HG03342 (cell line): ENCODE data around the gene CDC5L.
"Not testable (repeated sequence)": the region's sequence is repeated elsewhere in the genome, so short reads cannot be mapped to it uniquely, and the experiment has no call there.

ENCODE experiments used
- ATAC-seq: cut with Tn5 transposase; IDR thresholded peaks from one replicate; pipeline ENCODE4 v1.9.1; 2021; ENCODE audit warnings: mild to moderate bottlenecking, moderate library complexity; ENCODE audit not compliant: unreplicated experiment

The CDC5L gene

DNA sequence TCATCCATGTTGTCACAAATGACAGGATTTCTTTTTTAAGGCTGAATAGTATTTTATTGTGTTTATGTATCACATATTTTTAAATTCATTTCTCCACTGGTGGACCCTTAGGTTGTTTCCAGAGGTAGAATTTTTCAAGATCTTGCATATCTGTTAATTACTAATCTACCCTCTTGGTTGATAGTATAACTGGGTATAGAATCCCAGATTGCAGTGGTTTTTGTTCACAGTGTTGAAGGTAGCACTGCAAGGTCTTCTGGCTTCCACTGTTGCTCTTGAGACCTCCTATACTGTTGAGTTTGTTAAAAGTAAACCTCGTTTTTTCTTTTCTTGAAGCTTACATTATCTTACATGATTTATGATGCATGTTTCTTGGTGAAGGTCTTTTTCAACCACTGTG is 22.9 kb downstream of the CDC5L start:
- no peak for ATAC-seq

DNA sequence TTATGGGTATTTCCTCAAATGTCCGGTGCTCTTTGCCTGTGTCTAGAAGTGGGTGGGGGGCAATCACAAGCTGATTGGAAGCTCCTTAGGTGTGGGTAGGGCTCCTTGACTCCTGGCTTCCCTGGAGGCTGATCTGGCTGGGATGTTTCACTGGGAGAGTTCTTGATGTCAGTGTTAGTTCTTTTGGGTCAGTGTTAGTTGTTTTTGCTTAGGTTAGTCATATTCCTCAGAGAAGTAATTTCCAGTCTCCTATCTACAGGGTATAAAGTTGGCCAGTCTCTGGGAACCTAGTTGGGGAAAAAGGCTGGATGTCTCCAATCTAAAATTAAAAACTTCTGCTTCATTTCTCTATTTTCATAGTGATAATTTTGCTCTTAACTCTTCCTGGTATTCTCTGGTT is 23.6 kb downstream of the CDC5L start:
- no peak for ATAC-seq

DNA sequence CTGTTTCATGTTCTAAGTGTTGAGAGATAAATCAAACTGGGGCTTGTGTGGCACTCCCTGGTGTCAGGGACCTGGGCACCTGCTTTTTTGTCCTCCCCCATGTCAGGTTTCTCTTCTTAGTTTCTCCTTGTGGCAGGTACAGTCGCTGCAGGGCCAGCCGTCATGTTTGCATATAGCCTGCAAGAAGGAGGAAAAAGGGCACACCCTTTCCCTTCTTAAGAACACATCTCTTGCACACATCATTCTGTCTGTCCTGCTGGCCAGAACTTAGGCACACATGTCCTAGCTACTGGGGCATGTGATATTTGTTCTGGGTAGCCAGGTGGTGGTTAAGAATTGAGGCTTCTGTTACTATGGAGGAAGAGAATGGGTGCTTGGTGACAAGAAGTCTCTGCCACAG is 27.9 kb downstream of the CDC5L start:
- no peak for ATAC-seq

DNA sequence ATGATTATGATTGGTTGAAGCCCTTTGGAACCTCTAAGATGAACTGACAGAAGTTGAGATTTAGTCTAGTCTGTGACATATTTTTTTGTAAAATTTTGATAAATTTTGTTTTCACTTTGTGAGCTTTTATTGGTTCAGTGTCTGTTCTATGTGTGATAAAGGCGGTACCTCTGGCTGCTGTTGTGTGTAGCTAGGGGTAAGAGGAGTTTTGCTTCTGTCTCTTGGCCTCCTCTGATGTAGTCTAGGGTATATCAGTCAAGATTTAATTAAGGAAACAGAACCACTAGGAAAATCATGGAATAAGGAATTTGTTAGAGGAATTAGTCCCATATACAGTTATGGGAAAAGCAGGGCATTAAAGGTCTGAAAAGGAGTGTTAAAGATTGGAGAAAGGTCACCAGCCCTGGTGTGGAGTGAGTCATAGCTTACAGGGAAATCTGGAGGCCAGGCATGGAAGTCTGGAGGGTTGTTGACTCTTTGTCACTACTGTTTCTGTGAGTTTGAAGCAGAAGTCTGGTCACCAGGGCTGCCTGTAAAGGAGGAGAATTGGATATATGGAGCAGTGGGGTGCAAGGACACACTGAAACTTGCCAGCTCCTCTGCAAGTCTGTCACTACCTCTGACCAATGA is 28.5 kb downstream of the CDC5L start:
- no peak for ATAC-seq

DNA sequence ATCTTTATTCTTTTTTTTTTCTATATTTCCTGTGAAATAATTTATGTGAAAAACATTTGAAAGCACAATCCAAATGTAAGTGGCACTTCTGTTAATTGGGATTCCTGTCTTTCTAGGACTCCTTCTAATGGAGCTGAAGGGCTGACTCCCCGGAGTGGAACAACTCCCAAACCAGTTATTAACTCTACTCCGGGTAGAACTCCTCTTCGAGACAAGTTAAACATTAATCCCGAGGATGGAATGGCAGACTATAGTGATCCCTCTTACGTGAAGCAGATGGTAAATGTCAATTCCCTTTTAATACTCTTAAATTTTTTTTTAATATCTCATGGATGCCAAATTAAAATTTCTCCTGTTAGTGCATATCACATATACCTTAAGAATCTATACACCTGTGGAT is 35.0 kb downstream of the CDC5L start:
- no peak for ATAC-seq

DNA sequence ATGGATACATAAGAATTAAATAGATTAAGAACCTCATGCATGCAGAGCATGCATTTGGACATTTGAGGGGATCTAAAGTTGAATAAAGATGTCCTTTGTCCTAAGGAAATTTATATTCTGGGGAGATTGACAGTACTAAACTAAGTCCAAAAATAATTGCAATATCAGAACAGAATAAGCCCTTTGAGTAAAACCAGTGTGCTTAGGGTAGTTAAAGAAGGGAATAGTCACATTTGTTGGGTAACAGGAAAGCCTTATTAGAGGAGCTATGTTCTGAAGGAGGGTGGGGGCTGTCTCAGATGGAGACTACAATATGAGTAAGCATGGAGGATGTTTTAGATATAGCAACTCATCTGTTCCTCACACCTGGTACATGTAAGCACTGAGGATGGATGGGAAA is 35.8 kb downstream of the CDC5L start:
- no peak for ATAC-seq

DNA sequence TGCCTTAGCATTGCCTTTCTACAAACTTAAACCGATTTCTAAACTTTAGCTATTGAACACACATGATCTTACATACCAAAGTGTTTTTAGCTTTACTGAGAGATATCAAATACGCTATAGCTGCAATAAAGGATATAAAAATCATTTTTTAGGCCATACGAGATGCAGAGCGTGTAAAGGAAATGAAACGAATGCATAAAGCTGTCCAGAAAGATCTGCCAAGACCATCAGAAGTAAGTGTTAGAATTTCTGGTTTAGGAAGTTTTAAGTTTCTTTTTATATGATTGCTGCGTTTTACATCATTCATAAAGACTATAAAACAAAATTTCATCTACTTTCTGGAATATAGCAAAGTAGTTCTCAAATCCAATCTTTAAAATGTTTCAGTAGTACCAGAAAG is 38.4 kb downstream of the CDC5L start:
- no peak for ATAC-seq

DNA sequence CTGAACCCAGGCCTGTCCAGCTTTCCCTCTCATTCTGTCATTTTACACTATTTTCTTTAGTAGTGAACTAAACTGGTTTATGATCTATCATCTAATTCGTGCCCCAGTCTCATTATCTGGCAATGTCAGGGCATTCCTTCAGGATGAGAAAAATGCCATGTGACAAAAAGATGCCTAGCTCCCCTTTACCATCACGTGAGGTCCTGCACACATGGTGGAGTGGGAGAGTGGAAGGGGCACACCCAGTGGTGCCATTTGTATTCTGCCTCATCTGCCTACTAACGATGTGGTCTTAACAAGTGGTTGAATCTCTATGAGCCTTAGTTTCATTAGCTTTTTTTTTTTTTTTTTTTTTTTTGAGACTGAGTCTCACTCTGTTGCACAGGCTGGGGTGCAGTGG is 41.2 kb downstream of the CDC5L start:
- ATAC-seq: no peak

DNA sequence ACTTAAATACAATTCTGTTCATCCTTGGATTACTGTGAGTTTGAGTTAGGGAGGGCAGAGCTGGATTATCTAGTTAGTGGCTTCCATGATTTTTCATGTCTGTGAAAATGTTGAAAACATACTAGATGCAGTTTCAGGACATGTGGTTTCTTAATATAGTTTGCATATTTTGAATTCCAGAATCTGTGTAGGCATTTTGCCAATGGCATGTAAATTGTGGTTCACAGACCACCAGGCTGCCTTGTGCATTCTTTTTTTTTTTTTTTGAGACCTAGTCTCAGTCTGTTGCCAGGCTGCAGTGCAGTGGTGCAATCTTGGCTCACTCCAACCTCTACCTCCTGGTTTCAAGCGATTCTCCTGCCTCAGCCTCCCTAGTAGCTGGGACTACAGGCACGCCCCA is 42.8 kb downstream of the CDC5L start:
- no peak for ATAC-seq

DNA sequence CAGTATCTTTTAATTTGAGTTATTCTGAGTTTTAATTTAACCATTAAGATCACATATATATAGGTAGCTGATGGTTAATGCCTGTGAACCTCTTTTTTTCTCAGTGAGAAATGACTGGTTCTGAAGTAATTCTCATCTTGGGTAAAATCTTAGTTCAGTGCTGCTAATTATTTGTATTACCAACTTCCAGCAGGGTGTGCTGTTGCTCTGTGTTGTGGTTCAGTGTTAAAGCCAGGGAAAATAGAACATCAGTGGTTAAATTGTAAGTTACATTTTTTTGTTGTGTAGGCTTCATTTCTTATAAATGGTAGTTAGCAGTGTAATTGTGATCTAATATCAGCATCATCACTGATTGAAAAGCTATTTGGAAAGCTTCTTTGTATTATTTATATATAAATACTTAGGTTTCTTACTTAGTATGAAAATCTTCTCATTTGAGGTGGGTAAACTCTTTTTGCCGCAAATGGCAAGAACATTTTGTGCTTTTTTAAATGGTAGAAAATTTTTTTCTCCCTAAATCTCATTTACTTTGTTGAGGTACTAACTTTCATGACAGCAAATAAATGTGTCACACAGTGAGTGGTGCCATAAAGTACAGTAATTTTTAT is 43.7 kb downstream of the CDC5L start:
- ATAC-seq: peak; percentile 51

DNA sequence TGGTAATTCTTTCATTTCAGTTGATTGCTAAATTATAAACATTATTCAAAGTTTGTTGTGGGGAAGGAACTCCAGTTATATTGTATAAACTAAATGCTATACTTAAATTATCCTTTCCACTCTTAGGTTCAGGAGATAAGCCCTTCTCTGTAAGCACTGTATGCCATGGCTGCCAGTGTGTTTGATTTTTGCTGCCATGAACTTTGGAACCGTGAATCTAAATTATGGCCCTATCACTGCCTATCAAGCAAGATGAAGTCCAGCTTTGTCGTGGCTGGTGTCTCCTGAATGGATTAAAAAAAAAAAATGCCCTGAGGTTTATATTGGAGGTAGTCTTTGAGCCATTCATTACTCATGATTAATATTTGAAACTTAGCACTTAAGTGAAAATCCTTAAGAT is 44.7 kb downstream of the CDC5L start:
- no peak for ATAC-seq

DNA sequence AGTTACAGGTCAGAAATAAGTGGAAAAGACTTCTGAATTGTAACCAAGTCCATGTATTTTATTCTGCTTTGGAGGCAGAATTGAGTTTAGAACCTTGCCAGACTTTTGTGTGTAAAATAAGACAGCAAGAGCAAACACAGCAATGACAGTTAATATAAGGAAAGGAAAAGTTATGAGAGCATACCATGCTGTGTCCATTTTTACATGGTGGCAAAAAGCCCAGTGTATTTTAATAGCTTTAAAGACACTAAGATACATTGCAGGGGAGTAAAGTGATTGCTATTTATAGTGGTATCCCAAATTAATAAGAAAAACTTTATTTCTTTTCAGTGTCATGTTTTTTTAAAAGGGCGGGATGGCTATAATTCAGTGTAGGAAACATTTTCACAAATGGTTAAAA is 45.2 kb downstream of the CDC5L start:
- ATAC-seq: no peak

DNA sequence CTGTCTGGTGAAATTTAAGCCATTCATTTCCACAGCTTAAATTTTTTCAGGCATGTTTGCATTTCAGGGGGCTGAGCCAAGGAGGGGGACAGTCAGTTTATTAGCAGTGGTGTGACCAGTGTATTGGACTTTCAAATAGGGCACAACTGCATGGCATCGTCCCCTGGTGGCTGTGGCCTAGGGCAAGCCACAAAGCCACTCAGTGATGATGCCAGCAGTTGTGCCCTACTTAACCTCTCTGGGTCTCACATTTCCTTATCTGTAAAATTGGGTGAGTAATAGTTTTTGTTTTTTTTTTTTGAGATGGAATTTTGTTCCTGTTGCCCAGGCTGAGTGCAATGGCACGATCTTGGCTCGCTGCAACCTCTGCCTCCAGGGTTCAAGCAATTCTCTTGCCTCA is 48.0 kb downstream of the CDC5L start:
- ATAC-seq: no peak

DNA sequence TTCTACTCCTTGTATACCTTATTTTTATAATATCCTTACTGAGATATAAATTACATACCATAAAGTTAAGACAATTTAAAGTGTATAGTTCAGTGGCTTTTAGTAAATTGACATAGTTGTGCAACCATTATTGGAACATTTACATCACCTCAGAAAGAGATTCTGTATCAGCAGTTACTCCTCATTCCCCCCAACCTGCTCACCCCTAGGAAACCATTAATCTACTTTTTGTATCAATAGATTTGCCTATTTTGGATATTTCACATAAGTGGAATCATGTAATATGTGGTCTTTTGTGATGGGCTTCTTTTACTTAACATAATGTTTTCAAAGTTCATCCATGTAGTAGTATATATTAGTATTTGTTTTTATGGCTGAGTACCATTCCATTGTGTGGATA is 51.3 kb downstream of the CDC5L start:
- ATAC-seq: no peak

DNA sequence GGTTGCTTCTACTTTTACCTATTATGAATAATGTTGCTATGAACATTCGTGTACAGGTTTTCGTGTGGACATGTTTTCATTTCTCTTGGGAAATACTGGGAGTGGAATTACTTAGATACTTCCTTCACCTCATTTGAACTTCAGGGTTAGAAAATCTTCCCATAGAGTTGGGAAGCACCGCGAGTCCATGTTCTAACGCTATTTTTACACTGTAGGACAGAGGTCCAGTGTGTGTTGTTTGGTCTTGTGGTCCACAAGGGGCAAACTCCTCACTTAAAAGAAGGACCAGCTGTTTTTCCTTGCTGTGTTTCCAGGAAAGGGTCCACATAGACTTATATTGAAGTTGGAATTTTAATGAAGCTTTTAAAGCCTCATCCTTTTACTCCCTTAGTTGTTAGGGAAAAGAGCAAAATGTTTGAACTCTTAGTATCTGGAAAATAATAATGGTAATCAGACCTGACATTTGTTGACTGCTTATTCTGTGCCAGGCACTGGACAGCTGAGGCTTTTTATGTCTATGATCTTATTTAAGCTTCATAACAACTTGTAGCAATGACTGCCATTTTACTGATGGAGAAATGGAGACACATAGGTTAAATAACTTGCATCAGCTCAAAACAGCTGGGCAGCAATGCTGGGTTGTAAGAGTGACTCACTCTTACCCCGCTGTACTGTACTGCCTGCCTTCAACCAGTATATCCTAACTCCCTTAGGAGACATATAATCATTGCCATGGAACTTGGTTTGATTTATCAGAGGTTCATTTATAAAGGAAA is 52.0 kb downstream of the CDC5L start:
- ATAC-seq: no peak

DNA sequence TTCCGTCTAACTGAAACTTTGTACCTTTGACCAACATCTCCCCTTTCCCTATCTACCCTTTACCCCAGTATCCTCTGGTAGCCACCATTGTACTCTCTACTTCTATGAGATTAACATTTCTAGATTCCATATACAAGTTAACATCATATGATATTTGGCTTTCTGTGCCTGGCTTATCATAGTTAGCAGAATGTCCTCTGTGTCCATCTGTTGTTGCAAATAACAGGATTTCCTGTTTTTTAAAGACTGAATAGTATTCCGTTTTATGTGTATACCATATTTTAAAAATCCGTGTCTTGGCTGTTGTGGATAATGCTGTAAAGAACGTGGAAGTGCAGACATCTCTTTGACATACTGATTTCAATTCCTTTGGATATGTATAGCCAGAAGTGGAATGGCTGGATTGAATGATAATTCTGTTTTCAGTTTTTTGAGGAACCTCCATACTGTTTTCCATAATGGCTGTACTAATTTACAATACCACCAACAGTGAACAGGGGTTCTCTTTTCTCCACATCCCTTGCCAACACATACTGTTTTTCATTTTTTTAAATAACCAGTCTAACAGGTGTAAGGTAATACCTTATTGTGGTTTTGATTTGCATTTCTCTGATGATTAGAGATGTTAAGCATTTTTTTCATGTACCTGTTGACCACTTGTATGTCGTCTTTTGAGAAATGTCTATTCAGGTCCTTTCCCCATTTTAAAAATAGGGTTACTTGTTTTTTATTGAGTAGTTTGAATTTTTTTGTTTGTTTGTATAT is 53.8 kb downstream of the CDC5L start:
- no peak for ATAC-seq

DNA sequence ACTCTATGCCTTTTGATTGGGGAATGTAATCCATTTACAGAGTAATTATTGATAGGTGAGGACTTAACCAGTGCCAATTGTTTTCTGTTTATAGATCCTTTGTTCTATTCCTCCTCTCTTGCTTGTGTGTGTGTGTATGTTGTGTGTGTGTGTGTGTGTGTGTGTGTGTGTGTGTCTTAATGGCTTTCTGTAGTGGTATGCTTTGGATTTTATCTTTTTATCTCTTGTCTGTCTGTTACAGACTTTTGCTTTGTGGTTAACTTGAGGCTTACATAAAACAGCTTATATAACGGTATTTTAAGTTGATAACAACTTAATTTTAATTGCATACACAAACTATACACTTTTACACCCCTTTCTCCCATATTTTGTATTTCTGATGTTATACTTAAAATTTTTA is 54.7 kb downstream of the CDC5L start:
- ATAC-seq: no peak

DNA sequence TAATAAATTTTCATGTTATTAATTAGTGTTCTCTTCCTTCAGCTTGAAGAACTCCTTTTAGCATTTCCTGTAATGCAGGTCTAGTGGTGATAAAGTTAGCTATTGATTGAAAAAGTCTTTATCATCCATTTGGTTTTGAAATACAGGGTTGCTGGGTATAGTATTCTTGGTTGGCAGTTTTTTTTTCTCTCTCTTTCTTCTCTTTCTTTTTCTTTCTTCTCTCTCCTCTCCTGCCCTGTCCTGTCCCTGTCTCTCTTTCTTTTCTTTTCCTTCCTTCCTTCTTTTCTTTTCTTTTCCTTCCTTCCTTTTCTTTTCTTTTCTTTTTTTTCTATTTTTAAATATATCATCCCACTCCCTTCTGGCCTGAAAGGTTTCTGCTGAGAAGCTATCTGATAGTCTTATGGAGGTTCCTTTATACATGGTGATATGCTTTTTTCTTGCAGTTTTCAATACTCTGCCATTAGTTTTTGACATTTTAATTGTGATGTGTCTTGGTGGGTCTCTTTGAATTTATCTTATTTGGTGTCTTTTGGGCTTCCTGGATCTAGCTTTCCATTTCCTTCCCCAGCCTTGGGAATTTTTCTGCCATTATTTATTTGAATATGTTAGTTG is 55.4 kb downstream of the CDC5L start:
- no peak for ATAC-seq

DNA sequence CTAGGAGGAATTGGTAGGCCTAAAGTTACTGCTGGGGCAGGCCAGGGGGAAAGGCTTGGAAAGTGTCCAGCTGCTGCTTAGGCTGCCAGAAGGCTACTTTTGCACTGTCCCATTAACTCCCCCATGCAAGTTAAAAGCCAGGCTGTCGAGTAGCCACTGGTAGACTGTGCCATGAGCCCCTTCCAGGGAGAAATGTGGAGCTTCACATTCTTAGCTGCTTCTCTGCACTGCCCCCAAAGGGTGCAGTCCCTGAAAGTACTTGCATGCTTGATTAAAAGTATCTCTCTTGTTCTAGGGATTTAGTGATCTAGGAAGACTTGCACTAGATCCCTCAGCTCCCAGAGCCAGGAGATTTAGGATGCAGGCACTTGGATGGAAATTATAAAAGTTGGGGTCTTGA is 57.3 kb downstream of the CDC5L start:
- no peak for ATAC-seq

DNA sequence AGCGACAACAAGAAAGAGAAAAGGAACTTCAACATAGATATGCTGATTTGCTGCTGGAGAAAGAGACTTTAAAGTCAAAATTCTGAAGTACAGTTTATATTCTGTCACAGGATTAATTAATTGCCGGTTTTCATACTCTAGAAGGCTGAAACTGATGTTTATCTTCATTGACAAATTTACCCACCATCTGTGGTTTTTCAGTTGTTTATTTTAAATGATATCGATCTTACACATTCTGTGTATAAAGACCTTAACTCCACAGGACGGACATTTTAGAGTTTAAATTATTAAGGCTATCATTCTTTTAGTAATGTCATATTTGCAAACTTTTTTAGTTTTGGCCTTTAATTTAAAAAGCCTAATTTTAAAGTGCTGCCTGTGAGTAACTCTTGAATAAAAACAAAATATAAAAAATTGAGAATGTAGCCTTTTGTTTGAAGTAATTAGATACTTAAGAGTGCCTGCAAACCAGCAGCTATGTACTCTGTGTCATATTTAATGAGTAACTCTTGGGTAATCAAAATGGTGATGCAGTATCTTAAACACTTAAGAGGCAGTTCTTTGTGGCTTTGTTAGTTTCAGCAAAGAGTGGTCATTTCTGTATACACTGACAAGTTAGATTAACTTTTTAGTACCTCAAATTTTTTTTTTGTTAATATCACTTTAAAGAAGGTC is 59.3 kb downstream of the CDC5L start:
- ATAC-seq: no peak

DNA sequence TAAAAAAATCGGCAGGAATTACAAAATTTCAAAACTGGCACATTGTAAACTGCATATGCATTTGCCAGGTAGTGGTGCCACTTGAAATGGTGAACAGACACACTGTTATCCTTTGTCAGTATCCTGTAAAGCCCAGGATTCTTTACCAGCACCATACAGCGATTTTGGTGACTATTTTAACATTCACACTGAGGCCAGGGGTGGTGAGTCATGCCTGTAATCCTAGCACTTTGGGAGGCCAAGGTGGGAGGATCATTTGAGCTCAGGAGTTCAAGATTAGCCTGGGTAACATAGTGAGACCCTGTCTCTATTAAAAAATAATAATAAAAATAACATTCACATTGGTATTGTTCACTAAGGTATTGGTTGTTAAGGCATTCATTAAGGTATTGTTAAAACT is 61.7 kb downstream of the CDC5L start:
- ATAC-seq: not testable (repeated sequence)
